ENCODE measurements around the gene RGCC.

- no peak for TF ChIP-seq CTCF (IDR thresholded peaks at IDR 0.05)
- TF ChIP-seq POLR2A (IDR thresholded peaks at IDR 0.05): no peak
These were observed 41.1 kb upstream of the RGCC start for GRCh38 chr13:41416276-41416675.
